Lung microvascular endothelial cell (primary cell): Measurements from ENCODE around the gene OR10AD1. TPM values are rescaled to one million over a fixed set of nuclear protein-coding genes. Genes with fewer than 3 reads are reported as not detected.
A peak's percentile ranks its signal among the peaks of the same experiment; 100 is the strongest.
"Not testable (repeated sequence)": the region's sequence is repeated elsewhere in the genome, so short reads cannot be mapped to it uniquely, and the experiment has no call there.

Source experiments
- DNase-seq, 2 donors: peaks; one replicate each; pipeline versions ENCODE4 v3.0.0 to v3.0.0-alpha.2; 2010; ENCODE audit warnings: low read depth in 2 of 2
- total RNA-seq: library from RNA; depleted of rRNA; stranded (reverse); fragments of >200 nt; gene quantifications from 2 replicates; pipeline ENCODE4 v1.2.1, GENCODE V29; 2014

Gene OR10AD1
- total RNA-seq, 1 donor from 2014 or later = not detected

DNA sequence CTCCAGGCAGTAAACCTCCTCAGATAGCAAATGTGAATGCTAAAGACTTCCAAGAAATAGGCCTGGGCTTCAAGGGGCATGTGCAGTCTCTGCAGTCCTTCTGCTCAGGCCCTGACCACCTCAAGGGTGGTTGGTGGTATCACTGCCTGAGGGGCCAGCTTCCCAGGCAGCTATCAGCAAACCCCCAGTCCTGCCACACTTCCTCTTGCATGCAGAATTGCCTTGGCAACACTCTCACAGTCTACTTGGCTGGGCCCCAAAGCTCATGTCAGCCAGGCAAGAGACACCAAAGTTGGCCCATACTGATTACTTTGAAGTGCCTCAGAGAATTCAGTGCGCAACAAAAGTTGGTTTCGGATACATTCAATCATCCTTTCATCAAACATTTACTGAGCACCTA lies 42.3 kb downstream of the OR10AD1 start:
- peak; percentile 48 to 57 for DNase-seq

DNA sequence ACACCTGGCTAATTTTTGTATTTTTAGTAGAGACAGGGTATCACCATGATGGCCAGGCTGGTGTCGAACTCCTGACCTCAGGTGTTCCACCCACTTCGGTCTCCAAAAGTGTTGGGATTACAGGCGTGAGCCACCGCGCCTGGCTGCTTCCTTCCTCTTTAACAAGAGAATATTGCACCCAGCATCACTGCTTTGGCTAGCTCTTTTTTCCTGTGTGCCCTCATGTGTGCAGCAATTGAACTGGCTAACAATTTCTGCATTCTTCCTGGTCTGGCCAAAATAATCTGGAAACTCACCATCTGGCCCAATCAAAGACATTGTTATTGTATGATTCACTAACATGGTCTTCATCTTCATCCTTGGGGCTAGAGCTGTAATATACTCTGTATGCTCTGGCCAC lies 43.0 kb downstream of the OR10AD1 start:
- no peak for DNase-seq

DNA sequence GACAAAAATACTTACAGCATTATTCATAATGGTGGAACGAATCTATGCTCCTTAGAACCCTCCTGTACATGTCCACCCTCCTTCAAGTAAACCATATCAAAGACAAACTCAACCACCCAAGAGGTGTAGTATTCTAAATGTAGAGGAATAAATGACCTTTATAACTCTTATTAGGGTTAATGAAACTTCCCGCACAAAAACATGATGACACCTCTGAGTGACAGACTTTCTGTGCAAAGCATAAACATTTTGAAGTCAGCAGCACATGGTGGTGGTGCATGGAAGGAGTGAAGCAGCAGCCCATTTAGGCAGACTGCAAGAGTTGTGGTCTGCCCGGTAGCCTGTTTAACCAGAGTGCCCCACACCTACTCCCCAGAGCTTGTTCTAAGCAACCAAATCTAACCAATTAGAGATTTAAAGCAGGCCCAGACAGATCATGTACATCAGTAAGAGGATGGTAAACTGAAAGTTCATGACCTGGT lies 45.2 kb downstream of the OR10AD1 start:
- no peak for DNase-seq

DNA sequence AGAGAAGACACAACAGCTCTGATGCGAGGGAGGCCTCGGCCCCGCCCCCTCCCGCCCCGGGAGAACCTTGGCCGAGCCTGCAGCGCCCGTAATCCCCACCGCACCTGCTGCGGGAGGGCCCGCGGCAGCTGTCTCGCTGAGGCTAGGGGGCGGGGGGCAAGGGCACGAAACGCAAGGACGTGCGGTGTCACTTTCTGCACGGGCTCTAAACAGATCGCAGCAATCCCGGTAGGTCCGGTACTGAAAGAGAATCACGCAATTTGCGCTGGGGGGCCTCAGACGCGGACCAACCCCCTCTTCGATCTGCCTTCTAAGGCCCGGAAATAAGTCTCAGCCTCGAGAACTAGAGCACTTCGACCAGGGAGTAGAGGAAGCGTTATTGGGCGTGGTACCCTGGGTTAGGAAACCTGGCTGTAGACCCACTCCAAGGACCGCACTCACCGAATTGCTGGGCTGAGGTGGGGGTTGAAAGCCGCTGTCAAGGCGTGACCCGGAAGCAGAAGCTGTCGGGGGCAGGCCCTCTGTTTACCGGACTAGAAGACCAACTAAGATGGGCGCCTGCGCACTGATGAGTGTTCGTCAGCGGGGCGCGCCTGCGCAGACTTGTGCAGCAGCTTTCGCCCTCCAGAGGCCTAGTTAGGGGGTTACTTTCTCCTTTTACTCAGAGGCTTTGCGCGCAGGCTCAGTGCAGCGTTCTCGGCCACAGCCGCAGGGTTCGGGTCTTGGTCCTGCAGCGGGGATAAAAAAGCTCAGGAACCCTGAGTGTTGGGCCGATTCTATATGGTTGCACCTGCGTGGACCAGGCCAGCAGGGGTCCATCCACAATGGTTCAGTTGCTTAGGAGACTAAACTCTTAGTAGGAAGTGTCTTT lies 45.8 kb downstream of the OR10AD1 start, which contains the start of gene ASB8:
Gene ASB8, minus strand, starts transcription at position 498 of the 871 bp plus-strand sequence. CDS start 4,019 bp downstream, outside the sequence.
- DNase-seq = peak; percentile 99

DNA sequence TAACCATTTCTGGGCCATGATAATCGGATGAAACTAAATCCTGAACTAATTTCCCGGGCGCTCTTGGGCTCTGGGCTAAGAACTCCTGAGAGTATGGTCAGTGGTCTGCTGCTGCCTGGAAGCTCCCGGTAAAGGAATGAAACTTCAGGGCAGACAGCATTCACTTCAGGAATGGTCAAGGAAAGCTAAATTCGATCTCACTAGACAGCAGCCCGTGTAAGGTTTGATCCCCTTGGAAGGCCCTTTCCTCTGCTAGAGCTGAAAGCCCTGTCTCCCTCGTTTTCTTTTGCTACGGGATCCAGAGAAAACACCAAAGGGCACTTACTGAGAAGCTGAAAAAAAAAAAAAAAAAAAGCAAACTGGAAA lies 46.5 kb downstream of the OR10AD1 start:
- DNase-seq = peak in 1 of 2 donors; percentile 2

DNA sequence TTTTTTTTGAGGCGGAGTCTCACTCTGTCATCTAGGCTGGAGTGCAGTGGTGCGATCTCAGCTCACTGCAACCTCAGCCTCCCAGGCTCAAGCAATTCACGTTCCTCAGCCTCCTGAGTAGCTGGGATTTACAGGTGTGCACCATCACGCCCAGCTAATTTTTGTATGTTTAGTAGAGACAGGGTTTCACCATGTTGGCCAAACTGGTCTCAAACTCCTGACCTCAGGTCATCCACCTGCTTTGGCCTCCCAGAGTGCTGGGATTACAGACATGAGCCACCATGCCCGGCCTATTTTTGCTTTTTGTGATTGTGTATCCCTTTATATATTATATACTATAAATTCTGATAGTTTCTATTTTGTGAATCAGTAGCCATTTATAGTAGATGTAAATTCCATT lies 47.3 kb downstream of the OR10AD1 start:
- not testable (repeated sequence) for DNase-seq

Other genes starting within 250 kb of the OR10AD1 start
- 36.1 and 49.5 TPM in 2 replicates for gene TMEM106C, start 239.7 kb downstream of the OR10AD1 start, total RNA-seq
- gene COL2A1, start 198.8 kb downstream of the OR10AD1 start, total RNA-seq = not detected in 2 replicates
- gene SENP1, start 97.2 kb downstream of the OR10AD1 start, total RNA-seq = 8.3 and 8.9 TPM in 2 replicates
- gene PFKM, start 83.9 kb downstream of the OR10AD1 start, total RNA-seq = 30.4 and 38.6 TPM in 2 replicates
- gene ASB8, start 45.8 kb downstream of the OR10AD1 start, total RNA-seq = 11.1 and 16.7 TPM in 2 replicates
- gene CCDC184, start 19.6 kb downstream of the OR10AD1 start, total RNA-seq = not detected in 2 replicates
- gene ZNF641, start 147.6 kb upstream of the OR10AD1 start, total RNA-seq = 0.22 and 0.99 TPM in 2 replicates